H9 (cell line): ENCODE data around the gene GALNT9. TPM values are rescaled to one million over a fixed set of nuclear protein-coding genes. Genes with fewer than 3 reads are reported as not detected.

Source experiments
- DNase-seq: peaks from one replicate; pipeline ENCODE4 v3.0.0-alpha.2; 2017
- H2AFZ ChIP-seq: one replicate; pipeline ENCODE4 v1.6.1; 2013; ENCODE audit warnings: mild to moderate bottlenecking, low read length, control low read depth, moderate library complexity
- H2AK5ac ChIP-seq: 2 replicates; pipeline ENCODE4 v1.6.1; 2013; ENCODE audit warnings: low read length, control low read depth, mixed read lengths; ENCODE audit not compliant: insufficient read length
- H2BK120ac ChIP-seq: one replicate; pipeline ENCODE4 v1.6.1; 2013; ENCODE audit warnings: low read depth, mild to moderate bottlenecking, low read length, control low read depth, inconsistent platforms; ENCODE audit not compliant: poor library complexity, severe bottlenecking
- H2BK12ac ChIP-seq: 2 replicates; pipeline ENCODE4 v1.6.1; 2013; ENCODE audit warnings: low read length, control low read depth, mixed read lengths, low read depth; ENCODE audit not compliant: insufficient read length
- H2BK15ac ChIP-seq: 2 replicates; pipeline ENCODE4 v1.6.1; 2013; ENCODE audit warnings: low read depth, low read length, control low read depth
- H2BK20ac ChIP-seq: one replicate; pipeline ENCODE4 v1.6.1; 2013; ENCODE audit warnings: low read depth, mild to moderate bottlenecking, low read length, control low read depth, inconsistent platforms; ENCODE audit not compliant: poor library complexity, severe bottlenecking
- H2BK5ac ChIP-seq: 2 replicates; pipeline ENCODE4 v1.6.1; 2013; ENCODE audit warnings: low read length, control low read depth, mixed read lengths; ENCODE audit not compliant: insufficient read length
- H3K14ac ChIP-seq: 2 replicates; pipeline ENCODE4 v1.6.1; 2013; ENCODE audit warnings: low read length, control low read depth; ENCODE audit not compliant: insufficient read depth
- H3K18ac ChIP-seq: 2 replicates; pipeline ENCODE4 v1.6.1; 2013; ENCODE audit warnings: low read depth, mild to moderate bottlenecking, mixed read lengths, low read length, control low read depth; ENCODE audit not compliant: insufficient read length
- H3K23ac ChIP-seq: 2 replicates; pipeline ENCODE4 v1.6.1; 2013; ENCODE audit warnings: low read length, control low read depth, mixed read lengths, low read depth; ENCODE audit not compliant: insufficient read length
- H3K23me2 ChIP-seq: 2 replicates; pipeline ENCODE4 v1.6.1; 2013; ENCODE audit warnings: low read depth, mild to moderate bottlenecking, mixed read lengths, low read length, control low read depth; ENCODE audit not compliant: insufficient read length, poor library complexity, severe bottlenecking
- H3K27ac ChIP-seq: 2 replicates; pipeline ENCODE4 v1.5.1; 2013; ENCODE audit warnings: low read length, control low read depth, mixed read lengths, low read depth; ENCODE audit not compliant: insufficient read length
- H3K27me3 ChIP-seq: 2 replicates; pipeline ENCODE4 v1.6.1; 2013; ENCODE audit warnings: low read length, control low read depth, inconsistent platforms; ENCODE audit not compliant: insufficient read depth
- H3K4ac ChIP-seq: 2 replicates; pipeline ENCODE4 v1.6.1; 2013; ENCODE audit warnings: low read depth, mild to moderate bottlenecking, control low read depth, inconsistent platforms, low read length, moderate library complexity
- H3K4me1 ChIP-seq: 2 replicates; pipeline ENCODE4 v1.6.1; 2013; ENCODE audit warnings: low read length, control low read depth, inconsistent platforms; ENCODE audit not compliant: insufficient read depth
- H3K4me2 ChIP-seq: 2 replicates; pipeline ENCODE4 v1.6.1; 2013; ENCODE audit warnings: low read length, control low read depth, mixed read lengths; ENCODE audit not compliant: insufficient read length, insufficient read depth
- H3K56ac ChIP-seq: 2 replicates; pipeline ENCODE4 v1.6.1; 2013; ENCODE audit warnings: low read depth, mild to moderate bottlenecking, mixed read lengths, low read length, control low read depth; ENCODE audit not compliant: insufficient read length
- H3K79me1 ChIP-seq: 2 replicates; pipeline ENCODE4 v1.6.1; 2013; ENCODE audit warnings: low read depth, mild to moderate bottlenecking, moderate library complexity, low read length, control low read depth, inconsistent platforms; ENCODE audit not compliant: insufficient read depth, poor library complexity, severe bottlenecking
- H3K79me2 ChIP-seq: 2 replicates; pipeline ENCODE4 v1.6.1; 2013; ENCODE audit warnings: low read length, control low read depth, inconsistent platforms; ENCODE audit not compliant: insufficient read depth
- H3K9ac ChIP-seq: 2 replicates; pipeline ENCODE4 v1.6.1; 2013; ENCODE audit warnings: low read length, control low read depth, mixed read lengths; ENCODE audit not compliant: insufficient read length; ENCODE audit errors: extremely low read depth
- H3K9me3 ChIP-seq: one replicate; pipeline ENCODE4 v1.6.1; 2013; ENCODE audit warnings: low read depth, low read length, inconsistent platforms; ENCODE audit not compliant: control insufficient read depth
- H3T11ph ChIP-seq: one replicate; pipeline ENCODE4 v1.6.1; 2013; ENCODE audit warnings: mild to moderate bottlenecking, low read length, control low read depth, inconsistent platforms
- H4K20me1 ChIP-seq: one replicate; pipeline ENCODE4 v1.6.1; 2013; ENCODE audit not compliant: control insufficient read depth, insufficient read length, insufficient read depth
- H4K5ac ChIP-seq: 2 replicates; pipeline ENCODE4 v1.6.1; 2013; ENCODE audit warnings: low read depth, mild to moderate bottlenecking, mixed read lengths, low read length, control low read depth; ENCODE audit not compliant: insufficient read length
- H4K8ac ChIP-seq: replicated peaks from 2 replicates; pipeline ENCODE4 v1.6.1; 2013; ENCODE audit warnings: low read length, control low read depth, mixed read lengths, low read depth; ENCODE audit not compliant: insufficient read length
- H4K91ac ChIP-seq: 2 replicates; pipeline ENCODE4 v1.6.1; 2013; ENCODE audit warnings: low read depth, mild to moderate bottlenecking, moderate library complexity, mixed read lengths, low read length, control low read depth; ENCODE audit not compliant: insufficient read length
- H3K27ac Mint-ChIP-seq, 3 experiments: 2 replicates in 2 of 3; 3 replicates in 1 of 3; pipeline ENCODE4 v1.8.0; 2020 to 2021; ENCODE audit warnings: mixed read lengths in 3 of 3, mild to moderate bottlenecking in 1 of 3, moderate library complexity in 1 of 3
- H3K27me3 Mint-ChIP-seq: 2 replicates; pipeline ENCODE4 v1.8.0; 2021; ENCODE audit warnings: low read depth, mild to moderate bottlenecking, moderate library complexity, mixed read lengths
- H3K36me3 Mint-ChIP-seq, 3 experiments: 2 replicates in 2 of 3; 3 replicates in 1 of 3; pipeline ENCODE4 v1.8.0; 2020 to 2021; ENCODE audit warnings: low read depth in 3 of 3, mixed read lengths in 3 of 3; ENCODE audit not compliant: insufficient read depth in 1 of 3
- H3K4me1 Mint-ChIP-seq, 2 experiments: 2 replicates each; pipeline ENCODE4 v1.8.0; 2020; ENCODE audit warnings: mixed read lengths in 2 of 2
- H3K4me3 Mint-ChIP-seq, 2 experiments: 2 replicates in 1 of 2; 3 replicates in 1 of 2; pipeline ENCODE4 v1.8.0; 2020 to 2021; ENCODE audit warnings: mild to moderate bottlenecking in 2 of 2, mixed read lengths in 2 of 2, moderate library complexity in 1 of 2
- H3K9me3 Mint-ChIP-seq, 2 experiments: 2 replicates in 1 of 2; 3 replicates in 1 of 2; pipeline ENCODE4 v1.8.0; 2020; ENCODE audit warnings: mild to moderate bottlenecking in 2 of 2, mixed read lengths in 2 of 2, moderate library complexity in 1 of 2
- CTCF ChIP-seq: fragments of 200-600 bp; sonication (generic); conservative IDR thresholded peaks from 3 replicates; pipeline ENCODE4 v1.8.0; 2021; ENCODE audit warnings: antibody characterized with exemption, mild to moderate bottlenecking
- WGBS: extraction: QIAGEN DNeasy Blood & Tissue Kit; methylation state at CpG from one replicate; pipeline ENCODE4 v1.1.7; 2013; ENCODE audit warnings: missing lambda C conversion rate, low lambda C conversion rate, mixed read lengths; ENCODE audit not compliant: insufficient read length; ENCODE audit errors: extremely low coverage; 5-methylcytosine and 5-hydroxymethylcytosine counted together
- total RNA-seq: library from RNA; stranded (reverse); gene quantifications from 2 replicates; pipeline ENCODE4 v1.2.1, GENCODE V29; 2021

Gene GALNT9
- total RNA-seq, 1 experiment from 2014 or later = 0.35 TPM

- DNase-seq = no peak
- Histone ChIP-seq H4K8ac (no peak overlapping the region), H2BK5ac (no peak overlapping the region), H3K4me2 (no peak overlapping the region), H2BK120ac (no peak overlapping the region), H3K18ac (no peak overlapping the region), H3K4ac (no peak overlapping the region), H3K79me1 (no peaks in the 10 kb centered on the region), H3K9me3 (no peaks in the 10 kb centered on the region), H3K56ac (no peak overlapping the region), H3K9ac (no peak overlapping the region), H3K14ac (no peak overlapping the region; the same call in 1 of the 2 replicates), H2BK12ac (no peak overlapping the region), H3K27me3 (peaks cover 21% of the 10 kb centered on the region), H4K91ac (no peak overlapping the region), H3K27ac (no peak overlapping the region), H3K23ac (no peak overlapping the region), H4K20me1 (no peaks in the 10 kb centered on the region), H2BK15ac (no peak overlapping the region), H3K4me1 (no peaks in the 10 kb centered on the region), H3T11ph (no peak overlapping the region), H3K79me2 (no peaks in the 10 kb centered on the region), H4K5ac (no peak overlapping the region), H2BK20ac (no peak overlapping the region), H2AK5ac (no peak overlapping the region), H3K23me2 (no peaks in the 10 kb centered on the region), H2AFZ (no peak overlapping the region)
- Mint-ChIP-seq H3K4me3 (no peak overlapping the region), H3K27me3 (peaks cover 82% of the 10 kb centered on the region), H3K4me1 (peaks cover 3 to 24% of the 10 kb centered on the region in 2 experiments), H3K27ac (no peak overlapping the region), H3K36me3 (no peaks in the 10 kb centered on the region), H3K9me3 (no peaks in the 10 kb centered on the region)
- TF ChIP-seq CTCF = no peak
- WGBS = no CpG with 5 or more reads among the region's 42 CpGs
Measured at GRCh38 chr12:132324173-132324572, 5.2 kb downstream of the GALNT9 start.
